Mesenchymal stem cell (in vitro differentiated cells and primary cell): ENCODE data around the gene RAP1GAP2. TPM values are rescaled to one million over a fixed set of nuclear protein-coding genes. Genes with fewer than 3 reads are reported as not detected.

Experiments used
- DNase-seq: peaks from one replicate; pipeline ENCODE4 v3.0.0-alpha.2; 2013
- H2AFZ ChIP-seq: one replicate; pipeline ENCODE4 v1.6.1; 2013; ENCODE audit warnings: low read depth, mild to moderate bottlenecking, control low read depth, inconsistent platforms, low read length, moderate library complexity
- H2AK5ac ChIP-seq: 2 replicates; pipeline ENCODE4 v1.6.1; 2013; ENCODE audit warnings: low read length, moderate library complexity, mild to moderate bottlenecking, inconsistent platforms; ENCODE audit not compliant: severe bottlenecking
- H2BK120ac ChIP-seq: one replicate; pipeline ENCODE4 v1.6.1; 2013; ENCODE audit warnings: low read depth, mild to moderate bottlenecking, inconsistent platforms, low read length, moderate library complexity
- H2BK12ac ChIP-seq, 2 experiments: one replicate each; pipeline ENCODE4 v1.6.1; 2013; ENCODE audit warnings: inconsistent platforms in 2 of 2, low read length in 2 of 2, mild to moderate bottlenecking in 2 of 2, moderate library complexity in 2 of 2, control low read depth in 1 of 2
- H2BK15ac ChIP-seq: one replicate; pipeline ENCODE4 v1.6.1; 2013; ENCODE audit warnings: mild to moderate bottlenecking, low read depth, inconsistent platforms; ENCODE audit not compliant: poor library complexity, severe bottlenecking
- H2BK5ac ChIP-seq: 2 replicates; pipeline ENCODE4 v1.6.1; 2013; ENCODE audit warnings: low read depth, mild to moderate bottlenecking, low read length, control low read depth, inconsistent platforms; ENCODE audit not compliant: poor library complexity, severe bottlenecking
- H3K14ac ChIP-seq, 2 experiments: one replicate each; pipeline ENCODE4 v1.6.1; 2013; ENCODE audit warnings: inconsistent platforms in 2 of 2, low read length in 2 of 2, control low read depth in 1 of 2, mild to moderate bottlenecking in 1 of 2, moderate library complexity in 1 of 2
- H3K18ac ChIP-seq, 2 experiments: one replicate each; pipeline ENCODE4 v1.6.1; 2013; ENCODE audit warnings: inconsistent platforms in 2 of 2, low read length in 2 of 2, control low read depth in 1 of 2, low read depth in 1 of 2, mild to moderate bottlenecking in 1 of 2
- H3K23ac ChIP-seq, 2 experiments: one replicate each; pipeline ENCODE4 v1.6.1; 2013; ENCODE audit warnings: inconsistent platforms in 2 of 2, low read length in 2 of 2, mild to moderate bottlenecking in 2 of 2, moderate library complexity in 2 of 2, control low read depth in 1 of 2
- H3K27ac ChIP-seq: 2 replicates; pipeline ENCODE4 v1.5.1; 2013; ENCODE audit warnings: mild to moderate bottlenecking, moderate library complexity, low read length, control low read depth, inconsistent platforms; ENCODE audit not compliant: poor library complexity, severe bottlenecking
- H3K27me3 ChIP-seq, 2 experiments: 2 replicates each; pipeline versions ENCODE4 v1.6.1 to v1.7.0; 2013; ENCODE audit warnings: low read length in 2 of 2, mild to moderate bottlenecking in 2 of 2, moderate library complexity in 2 of 2, control low read depth in 1 of 2, inconsistent platforms in 1 of 2; ENCODE audit not compliant: control insufficient read depth in 1 of 2, insufficient read depth in 1 of 2
- H3K36me3 ChIP-seq, 2 experiments: 2 replicates each; pipeline versions ENCODE4 v1.6.1 to v1.7.0; 2013; ENCODE audit warnings: low read length in 2 of 2, control low read depth in 1 of 2, inconsistent platforms in 1 of 2, low read depth in 1 of 2, mild to moderate bottlenecking in 1 of 2; ENCODE audit not compliant: insufficient read depth in 2 of 2, control insufficient read depth in 1 of 2
- H3K4ac ChIP-seq, 2 experiments: one replicate each; pipeline ENCODE4 v1.6.1; 2013; ENCODE audit warnings: inconsistent platforms in 2 of 2, low read length in 2 of 2, mild to moderate bottlenecking in 2 of 2, moderate library complexity in 2 of 2, control low read depth in 1 of 2, low read depth in 1 of 2
- H3K4me1 ChIP-seq: 2 replicates; pipeline ENCODE4 v1.6.1; 2013; ENCODE audit warnings: low read depth, low read length, control low read depth; ENCODE audit not compliant: control insufficient read depth, insufficient read depth
- H3K4me2 ChIP-seq: 2 replicates; pipeline ENCODE4 v1.6.1; 2013; ENCODE audit warnings: low read length, mild to moderate bottlenecking, inconsistent platforms; ENCODE audit not compliant: poor library complexity, severe bottlenecking
- H3K4me3 ChIP-seq, 2 experiments: 2 replicates each; pipeline versions ENCODE4 v1.5.1 to v1.7.0; 2013; ENCODE audit warnings: low read length in 2 of 2, mild to moderate bottlenecking in 2 of 2, control low read depth in 1 of 2, low read depth in 1 of 2; ENCODE audit not compliant: insufficient read depth in 1 of 2
- H3K79me1 ChIP-seq: replicated peaks from 2 replicates; pipeline ENCODE4 v1.6.1; 2013; ENCODE audit warnings: mild to moderate bottlenecking, control low read depth, low read length, inconsistent platforms; ENCODE audit not compliant: poor library complexity, severe bottlenecking
- H3K9ac ChIP-seq: 2 replicates; pipeline ENCODE4 v1.7.0; 2013; ENCODE audit warnings: mild to moderate bottlenecking, low read length, moderate library complexity
- H3K9me3 ChIP-seq: 2 replicates; pipeline ENCODE4 v1.7.0; 2013; ENCODE audit warnings: mild to moderate bottlenecking, low read length; ENCODE audit not compliant: control insufficient read depth
- H4K8ac ChIP-seq: one replicate; pipeline ENCODE4 v1.6.1; 2013; ENCODE audit warnings: inconsistent platforms, mild to moderate bottlenecking, low read length, moderate library complexity
- H4K91ac ChIP-seq: one replicate; pipeline ENCODE4 v1.6.1; 2013; ENCODE audit warnings: mild to moderate bottlenecking, low read length, inconsistent platforms
- WGBS: methylation state at CpG from one replicate; pipeline ENCODE4 v1.1.7; 2013; ENCODE audit warnings: mixed read lengths; 5-methylcytosine and 5-hydroxymethylcytosine counted together
- polyA plus RNA-seq, 2 experiments: library from polyadenylated mRNA; stranded (reverse); fragments of 200-250 nt; gene quantifications; one replicate each; pipeline ENCODE4 v1.2.3, GENCODE V29; 2013

RAP1GAP2 gene
- polyA plus RNA-seq (2013, experiment 1 of 2): 0.10 TPM
- 0.14 TPM for polyA plus RNA-seq (2013, experiment 2 of 2)

GRCh38 chr17:2796164-2797125, at the start of gene RAP1GAP2:
TSS of gene RAP1GAP2 (plus strand) at chr17:2796438. CDS start at chr17:2796528, 90 bp downstream.
- WGBS: 77% methylated on average over 38 of the region's 39 CpGs
- H3K23ac ChIP-seq: no peak within 1 kb of the TSS
- H3K18ac ChIP-seq: no peak within 1 kb of the TSS
- H3K4ac ChIP-seq: no peak within 1 kb of the TSS
- no peak within 1 kb of the TSS for H3K4me2 ChIP-seq
- H4K8ac ChIP-seq: no peak within 1 kb of the TSS
- DNase-seq: no peak
- H2AFZ ChIP-seq: no peak within 1 kb of the TSS
- H2BK120ac ChIP-seq: no peak within 1 kb of the TSS
- no peak within 1 kb of the TSS for H2BK12ac ChIP-seq
- no peaks in the 10 kb centered on the region for H3K36me3 ChIP-seq
- H4K91ac ChIP-seq: peak within 1 kb of the TSS; percentile 21
- H2BK15ac ChIP-seq: no peak within 1 kb of the TSS
- no peak within 1 kb of the TSS for H3K4me3 ChIP-seq
- peaks cover 52 to 75% of the 10 kb centered on the region in 2 experiments for H3K27me3 ChIP-seq
- no peak within 1 kb of the TSS for H3K27ac ChIP-seq
- peak within 1 kb of the TSS in 1 of 2 experiments; percentile 77 for H3K14ac ChIP-seq
- H3K4me1 ChIP-seq: peaks cover 7% of the 10 kb centered on the region
- no peaks in the 10 kb centered on the region for H3K79me1 ChIP-seq
- H3K9ac ChIP-seq: no peak within 1 kb of the TSS
- H3K9me3 ChIP-seq: no peaks in the 10 kb centered on the region
- no peak within 1 kb of the TSS for H2AK5ac ChIP-seq
- H2BK5ac ChIP-seq: no peak within 1 kb of the TSS

- H3K18ac ChIP-seq: no peak within 1 kb of the TSS
- H2BK15ac ChIP-seq: no peak within 1 kb of the TSS
- H2AK5ac ChIP-seq: no peak within 1 kb of the TSS
- peak within 1 kb of the TSS; percentile 48 for H3K4me2 ChIP-seq
- no peak within 1 kb of the TSS for H2BK5ac ChIP-seq
- H3K27me3 ChIP-seq: peaks cover 52 to 77% of the 10 kb centered on the region in 2 experiments
- H4K8ac ChIP-seq: no peak within 1 kb of the TSS
- no peak within 1 kb of the TSS for H3K27ac ChIP-seq
- no peak within 1 kb of the TSS for H2BK120ac ChIP-seq
- no peak within 1 kb of the TSS for H2AFZ ChIP-seq
- peaks cover 9% of the 10 kb centered on the region for H3K4me1 ChIP-seq
- H3K23ac ChIP-seq: no peak within 1 kb of the TSS
- H3K4me3 ChIP-seq: no peak within 1 kb of the TSS
- H3K9ac ChIP-seq: no peak within 1 kb of the TSS
- H3K9me3 ChIP-seq: no peaks in the 10 kb centered on the region
- H3K36me3 ChIP-seq: no peaks in the 10 kb centered on the region
- DNase-seq: no peak
- 10% methylated on average over 16 of the region's 76 CpGs for WGBS
- H3K14ac ChIP-seq: no peak within 1 kb of the TSS
- no peak within 1 kb of the TSS for H3K4ac ChIP-seq
- H3K79me1 ChIP-seq: no peaks in the 10 kb centered on the region
- no peak within 1 kb of the TSS for H2BK12ac ChIP-seq
- H4K91ac ChIP-seq: no peak within 1 kb of the TSS
Measured at GRCh38 chr17:2749058-2749783, 47.0 kb upstream of the RAP1GAP2 start, which contains the start of gene CCDC92B. TSS of gene CCDC92B (minus strand) at chr17:2749652. CDS start at chr17:2735145, 14,507 bp downstream.

GRCh38 chr17:2749784-2750181, 46.5 kb upstream of the RAP1GAP2 start:
- Histone ChIP-seq H3K4me3 (no peak overlapping the region), H4K91ac (no peak overlapping the region), H2AFZ (no peak overlapping the region), H3K18ac (no peak overlapping the region), H2BK5ac (no peak overlapping the region), H3K27ac (no peak overlapping the region), H3K9ac (no peak overlapping the region), H3K9me3 (no peaks in the 10 kb centered on the region), H3K4ac (no peak overlapping the region), H2BK12ac (no peak overlapping the region), H3K23ac (no peak overlapping the region), H3K4me1 (peaks cover 9% of the 10 kb centered on the region), H3K27me3 (peaks cover 52 to 75% of the 10 kb centered on the region in 2 experiments), H3K79me1 (no peaks in the 10 kb centered on the region), H3K4me2 (peak overlapping the region; percentile 48), H2BK15ac (no peak overlapping the region), H2AK5ac (no peak overlapping the region), H3K36me3 (no peaks in the 10 kb centered on the region), H2BK120ac (no peak overlapping the region), H3K14ac (no peak overlapping the region), H4K8ac (no peak overlapping the region)
- WGBS: under 1% methylated on average over 29 of the region's 35 CpGs
- DNase-seq: peak; percentile 62

- Histone ChIP-seq H3K14ac (no peak overlapping the region), H3K27me3 (peaks cover 49 to 68% of the 10 kb centered on the region in 2 experiments), H2AFZ (no peak overlapping the region), H3K79me1 (no peaks in the 10 kb centered on the region), H3K36me3 (no peaks in the 10 kb centered on the region), H4K8ac (no peak overlapping the region), H3K4me1 (peaks cover 17% of the 10 kb centered on the region), H3K18ac (no peak overlapping the region), H3K4me2 (no peak overlapping the region), H3K27ac (no peak overlapping the region), H2BK12ac (no peak overlapping the region), H3K4me3 (no peak overlapping the region), H4K91ac (no peak overlapping the region), H3K9me3 (no peaks in the 10 kb centered on the region), H2BK120ac (no peak overlapping the region), H2BK15ac (no peak overlapping the region), H3K9ac (no peak overlapping the region), H3K23ac (no peak overlapping the region), H2AK5ac (no peak overlapping the region), H2BK5ac (no peak overlapping the region), H3K4ac (no peak overlapping the region)
- 63% methylated on average over 2 of the region's 2 CpGs for WGBS
- DNase-seq: no peak
Measured at GRCh38 chr17:2750721-2751120, 45.5 kb upstream of the RAP1GAP2 start.
